ENCODE measurements around the gene PROKR1. TPM values are rescaled to one million over a fixed set of nuclear protein-coding genes. Genes with fewer than 3 reads are reported as not detected.

The PROKR1 gene
- total RNA-seq, 4 donors from 2014 or later = 0.27 TPM; not detected in 3

GRCh38 chr2:68696554-68696953 lies 53.2 kb downstream of the PROKR1 start:
- no peaks in the 10 kb centered on the region for H3K36me3 ChIP-seq
- TF ChIP-seq CTCF (IDR thresholded peaks at IDR 0.05) (no peak), POLR2A (IDR thresholded peaks at IDR 0.05) (no peak)
- no peaks in the 10 kb centered on the region for H3K9me3 ChIP-seq
- no peaks in the 10 kb centered on the region for H3K4me1 ChIP-seq
- H3K27ac ChIP-seq = no peak overlapping the region
- H3K27me3 ChIP-seq = no peaks in the 10 kb centered on the region
- H3K4me3 ChIP-seq = no peak overlapping the region
- DNase-seq = no peak
- intact Hi-C loops (cut with DNase I; ENCODE audit: low total_unique reads) = no loop called here

- no peak for DNase-seq
- no peak overlapping the region for H3K27ac ChIP-seq
- H3K36me3 ChIP-seq = no peaks in the 10 kb centered on the region
- no peaks in the 10 kb centered on the region for H3K9me3 ChIP-seq
- TF ChIP-seq POLR2A (IDR thresholded peaks at IDR 0.05) (no peak), CTCF (IDR thresholded peaks at IDR 0.05) (no peak)
- intact Hi-C loops (cut with DNase I; ENCODE audit: low total_unique reads) = no loop called here
- H3K4me3 ChIP-seq = no peak overlapping the region
- H3K4me1 ChIP-seq = no peaks in the 10 kb centered on the region
- no peaks in the 10 kb centered on the region for H3K27me3 ChIP-seq
These were observed 55.4 kb downstream of the PROKR1 start for GRCh38 chr2:68698567-68699377.

GRCh38 chr2:68700560-68700959 lies 57.2 kb downstream of the PROKR1 start:
- Histone ChIP-seq H3K36me3 (no peaks in the 10 kb centered on the region), H3K27ac (no peak overlapping the region), H3K4me3 (no peak overlapping the region), H3K9me3 (no peaks in the 10 kb centered on the region), H3K4me1 (no peaks in the 10 kb centered on the region), H3K27me3 (no peaks in the 10 kb centered on the region)
- DNase-seq = no peak
- TF ChIP-seq POLR2A (IDR thresholded peaks at IDR 0.05) = no peak
- TF ChIP-seq CTCF (IDR thresholded peaks at IDR 0.05) = no peak
- intact Hi-C loops (cut with DNase I; ENCODE audit: low total_unique reads) = no loop called here

- H3K4me3 ChIP-seq = no peak overlapping the region
- no peak overlapping the region for H3K27ac ChIP-seq
- H3K36me3 ChIP-seq = no peaks in the 10 kb centered on the region
- no peaks in the 10 kb centered on the region for H3K4me1 ChIP-seq
- no peaks in the 10 kb centered on the region for H3K9me3 ChIP-seq
- intact Hi-C loops (cut with DNase I; ENCODE audit: low total_unique reads) = no loop called here
- DNase-seq = no peak
- no peak for TF ChIP-seq CTCF (IDR thresholded peaks at IDR 0.05)
- TF ChIP-seq POLR2A (IDR thresholded peaks at IDR 0.05) = no peak
- H3K27me3 ChIP-seq = no peaks in the 10 kb centered on the region
These were observed 63.3 kb downstream of the PROKR1 start for GRCh38 chr2:68706637-68707036.

Other genes starting within 250 kb of the PROKR1 start
- gene FBXO48, start 176.3 kb upstream of the PROKR1 start, total RNA-seq = 1 to 10 TPM in 2 of 4 donors, under 1 TPM in 1, not detected in 1; 0.55 to 6.8 (median 1.5) TPM
- gene APLF, start 176.0 kb upstream of the PROKR1 start, total RNA-seq = 10 to 100 TPM; 11.3 to 25.9 (median 17.1) TPM
- 10 to 100 TPM in 1 of 4 donors, 1 to 10 TPM in 3; 3.1 to 11.4 (median 6.6) TPM for gene ARHGAP25, start 91.2 kb downstream of the PROKR1 start, total RNA-seq
- not detected for gene BMP10, start 227.8 kb downstream of the PROKR1 start, total RNA-seq